ENCODE data around the gene RPL10.
A peak's percentile ranks its signal among the peaks of the same experiment; 100 is the strongest.

The RPL10 gene

DNA sequence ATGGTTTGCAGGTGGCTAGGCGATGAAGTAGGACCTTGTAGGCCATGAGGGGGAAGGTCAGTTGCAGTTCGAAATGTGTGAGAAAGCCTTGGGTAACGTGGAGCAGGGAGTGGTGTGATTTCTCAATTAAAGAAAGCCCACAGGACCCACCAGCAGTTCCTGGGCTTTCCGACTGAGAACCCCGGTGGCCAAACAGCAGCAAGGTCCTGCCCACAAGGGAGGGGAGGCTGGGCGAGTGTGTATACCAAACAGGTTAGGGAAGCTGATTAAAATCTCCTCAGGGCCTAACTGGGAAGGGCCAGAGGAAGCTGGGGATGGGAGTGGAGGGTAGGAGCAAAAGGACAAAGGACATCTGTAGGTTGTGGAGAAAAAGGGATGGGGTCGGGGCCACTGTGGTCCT, 32.7 kb downstream of the RPL10 start:
- no peak for DNase-seq (ENCODE audit: low spot score)

DNA sequence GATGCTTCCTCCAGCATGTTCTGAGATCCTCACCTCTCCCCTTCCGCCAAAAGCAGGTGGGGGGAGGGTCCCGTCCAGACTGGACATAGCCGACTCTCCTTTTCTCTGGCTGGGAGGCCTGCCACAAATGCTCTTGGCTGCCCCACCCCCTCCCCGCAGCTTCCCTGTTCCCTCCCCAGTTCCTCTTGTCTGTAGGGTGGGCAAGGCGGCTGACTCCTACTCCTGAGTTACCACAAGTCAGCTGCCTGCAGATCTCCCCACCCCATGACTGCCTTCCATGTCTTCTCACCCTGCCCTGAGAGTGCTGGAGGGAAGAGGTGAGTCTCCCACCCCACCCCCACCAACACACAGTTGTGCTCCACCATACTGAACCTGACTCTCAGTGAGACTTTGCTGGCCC, 33.2 kb downstream of the RPL10 start:
- DNase-seq (ENCODE audit: low spot score): no peak

DNA sequence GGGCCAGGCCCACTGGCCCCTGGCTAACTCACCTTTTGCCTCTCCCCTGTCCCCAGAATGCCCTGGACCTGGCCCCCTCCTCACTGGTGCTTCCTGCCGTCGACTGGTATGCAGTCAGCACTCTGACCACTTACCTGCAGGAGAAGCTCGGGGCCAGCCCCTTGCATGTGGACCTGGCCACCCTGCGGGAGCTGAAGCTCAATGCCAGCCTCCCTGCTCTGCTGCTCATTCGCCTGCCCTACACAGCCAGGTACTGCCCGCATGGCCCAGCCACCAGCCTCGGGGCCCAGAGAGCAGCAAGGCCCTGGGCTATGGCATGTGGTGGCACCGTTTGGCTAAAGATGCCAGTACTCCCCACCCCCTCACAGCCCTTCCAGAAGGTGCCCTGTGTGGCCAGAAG, 34.0 kb downstream of the RPL10 start:
- DNase-seq (ENCODE audit: low spot score): no peak

- DNase-seq (ENCODE audit: low spot score): no peak
These were observed 35.4 kb downstream of the RPL10 start for GRCh38 chrX:154433605-154434004.

- DNase-seq (ENCODE audit: low spot score): no peak
These were observed 36.4 kb downstream of the RPL10 start for GRCh38 chrX:154434394-154435168.

DNA sequence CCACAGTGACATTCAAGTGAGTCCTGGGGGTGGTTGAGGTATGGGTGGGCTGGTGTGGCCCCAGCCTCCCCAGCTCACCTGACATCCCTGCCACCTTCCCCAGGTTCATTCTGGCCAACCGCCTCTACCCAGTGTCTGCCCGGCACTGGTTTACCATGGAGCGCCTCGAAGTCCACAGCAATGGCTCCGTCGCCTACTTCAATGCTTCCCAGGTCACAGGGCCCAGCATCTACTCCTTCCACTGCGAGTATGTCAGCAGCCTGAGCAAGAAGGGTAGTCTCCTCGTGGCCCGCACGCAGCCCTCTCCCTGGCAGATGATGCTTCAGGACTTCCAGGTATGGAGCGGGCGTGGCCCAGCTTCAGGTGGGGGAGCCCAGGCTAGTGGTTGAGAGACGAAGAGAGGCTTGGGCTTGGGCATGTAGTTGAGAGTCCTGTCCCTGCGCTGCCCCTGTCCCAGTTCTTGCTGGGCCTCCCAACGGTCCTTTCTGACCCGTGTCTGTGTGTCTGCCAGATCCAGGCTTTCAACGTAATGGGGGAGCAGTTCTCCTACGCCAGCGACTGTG, 37.1 kb downstream of the RPL10 start:
- no peak for DNase-seq (ENCODE audit: low spot score)

DNA sequence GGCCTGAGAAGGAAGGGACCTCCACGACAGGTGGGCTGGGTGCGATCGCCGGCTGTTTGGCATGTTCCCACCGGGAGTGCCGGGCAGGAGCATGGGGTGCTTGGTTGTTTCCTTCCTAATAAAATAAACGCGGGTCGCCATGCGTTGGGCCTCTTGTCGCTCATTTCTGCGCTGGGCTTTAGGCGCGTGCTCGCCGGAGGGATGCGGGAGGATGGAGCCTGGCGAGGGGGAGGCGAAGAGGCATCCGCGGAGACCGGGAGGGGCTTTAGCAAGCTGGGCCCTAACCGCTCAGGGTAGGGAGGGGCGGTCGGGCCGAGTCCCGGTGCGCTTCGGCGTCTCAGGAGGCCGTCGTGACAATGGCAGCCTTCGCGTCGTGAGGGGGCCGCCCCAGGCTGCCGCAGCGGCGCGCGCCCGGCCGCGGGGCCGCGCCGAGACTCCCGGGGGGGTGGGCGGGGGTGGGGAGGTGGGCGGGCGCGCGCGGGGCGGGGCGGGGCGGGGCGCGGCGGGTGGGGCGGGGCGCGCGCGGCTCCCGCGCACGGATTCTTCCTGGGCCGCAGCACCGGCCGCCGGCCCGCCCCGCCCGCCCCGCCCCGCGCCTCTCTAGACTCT, 38.3 kb downstream of the RPL10 start:
- no peak for DNase-seq (ENCODE audit: low spot score)

DNA sequence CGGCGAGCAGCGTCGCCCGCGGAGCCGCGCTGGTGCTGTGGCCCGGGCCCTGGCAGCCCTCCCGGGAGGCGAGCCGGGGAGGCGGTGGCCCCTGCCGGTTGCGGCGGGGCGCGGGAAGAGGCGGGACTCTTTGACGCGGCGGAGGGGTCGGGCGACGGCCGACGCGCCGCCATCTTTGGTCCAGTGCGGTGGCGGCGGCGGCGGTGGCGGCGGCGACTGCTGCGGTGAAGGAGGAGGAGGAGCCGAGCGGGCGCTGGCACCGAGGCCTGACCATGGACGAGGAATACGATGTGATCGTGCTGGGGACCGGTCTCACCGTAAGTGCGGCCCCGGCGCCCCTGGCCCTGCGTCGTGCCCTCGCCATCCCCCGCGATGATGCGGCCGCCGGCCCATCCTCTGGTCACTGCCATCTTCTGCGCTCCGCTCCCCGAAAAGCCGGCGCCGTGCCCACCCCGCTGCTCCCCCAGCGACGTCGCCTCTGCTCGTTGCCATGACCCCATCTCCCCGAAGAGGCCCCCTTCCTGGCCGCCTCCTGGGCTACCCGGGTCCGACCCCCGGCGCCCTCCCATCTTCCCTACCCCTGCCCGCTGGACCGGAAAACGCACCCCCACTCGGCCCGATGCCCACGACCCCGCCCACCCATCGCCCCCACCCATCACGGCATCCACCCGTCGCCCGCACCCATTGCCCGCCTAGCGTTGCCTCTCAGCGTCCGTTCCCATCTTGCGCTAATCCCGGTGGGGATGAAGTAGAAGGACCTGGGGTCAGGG, 39.0 kb downstream of the RPL10 start, which contains the start of gene GDI1:
Gene GDI1, plus strand, starts transcription at position 172 of the 770 bp plus-strand sequence. Its CDS starts 101 bp downstream, at position 273.
- peak; percentile 62 for DNase-seq (ENCODE audit: low spot score)

- no peak for DNase-seq (ENCODE audit: low spot score)
These were observed 40.1 kb downstream of the RPL10 start for GRCh38 chrX:154437971-154438893.

GRCh38 chrX:154439841-154440240, 41.7 kb downstream of the RPL10 start:
- no peak for DNase-seq (ENCODE audit: low spot score)

DNA sequence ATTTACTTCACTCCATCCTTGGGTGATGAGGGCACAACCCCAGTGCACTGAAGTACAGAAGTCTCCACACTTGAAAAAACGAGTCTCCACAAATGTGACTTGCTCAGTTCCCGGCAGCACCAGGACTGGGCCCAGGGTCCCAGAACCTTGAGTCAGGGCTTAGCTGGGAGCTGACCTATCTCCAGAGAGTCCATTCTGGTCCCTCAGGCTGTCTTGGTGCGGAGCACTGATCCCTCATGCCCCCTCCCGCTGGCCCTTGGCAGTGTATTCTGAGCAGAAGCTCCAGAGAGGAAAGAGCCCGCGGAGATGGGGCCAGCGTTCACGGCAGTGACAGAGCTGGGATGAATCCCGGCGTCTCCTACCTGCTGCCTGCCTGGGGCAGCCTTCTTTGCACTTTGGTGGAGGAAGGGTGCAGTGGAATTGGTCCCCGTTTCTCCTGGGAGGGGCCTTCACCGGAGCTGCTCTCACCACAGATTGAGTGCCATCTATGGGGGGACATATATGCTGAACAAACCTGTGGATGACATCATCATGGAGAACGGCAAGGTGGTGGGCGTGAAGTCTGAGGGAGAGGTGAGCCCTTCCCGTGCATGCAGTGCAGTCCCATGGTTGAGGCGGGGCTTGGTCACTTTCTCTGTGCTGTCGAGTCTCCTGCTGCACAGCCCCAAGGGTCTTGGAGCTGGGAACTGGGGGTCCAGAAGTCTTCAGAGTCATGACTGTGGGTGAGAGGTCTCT, 42.6 kb downstream of the RPL10 start:
- no peak for DNase-seq (ENCODE audit: low spot score)

DNA sequence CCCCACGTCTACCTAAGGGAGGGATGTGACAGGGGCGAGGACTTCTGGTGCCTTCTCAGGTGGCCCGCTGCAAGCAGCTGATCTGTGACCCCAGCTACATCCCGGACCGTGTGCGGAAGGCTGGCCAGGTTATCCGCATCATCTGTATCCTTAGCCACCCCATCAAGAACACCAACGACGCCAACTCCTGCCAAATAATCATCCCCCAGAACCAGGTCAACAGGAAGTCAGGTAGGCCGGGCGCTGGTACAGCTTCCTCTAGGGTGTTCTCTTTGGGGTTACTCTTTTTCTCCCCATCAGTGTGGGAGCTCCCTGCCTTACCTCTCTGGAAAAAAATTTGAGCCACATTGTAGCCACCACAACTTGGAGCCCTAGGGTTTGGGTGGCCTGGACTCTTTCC, 43.4 kb downstream of the RPL10 start:
- DNase-seq (ENCODE audit: low spot score): no peak

DNA sequence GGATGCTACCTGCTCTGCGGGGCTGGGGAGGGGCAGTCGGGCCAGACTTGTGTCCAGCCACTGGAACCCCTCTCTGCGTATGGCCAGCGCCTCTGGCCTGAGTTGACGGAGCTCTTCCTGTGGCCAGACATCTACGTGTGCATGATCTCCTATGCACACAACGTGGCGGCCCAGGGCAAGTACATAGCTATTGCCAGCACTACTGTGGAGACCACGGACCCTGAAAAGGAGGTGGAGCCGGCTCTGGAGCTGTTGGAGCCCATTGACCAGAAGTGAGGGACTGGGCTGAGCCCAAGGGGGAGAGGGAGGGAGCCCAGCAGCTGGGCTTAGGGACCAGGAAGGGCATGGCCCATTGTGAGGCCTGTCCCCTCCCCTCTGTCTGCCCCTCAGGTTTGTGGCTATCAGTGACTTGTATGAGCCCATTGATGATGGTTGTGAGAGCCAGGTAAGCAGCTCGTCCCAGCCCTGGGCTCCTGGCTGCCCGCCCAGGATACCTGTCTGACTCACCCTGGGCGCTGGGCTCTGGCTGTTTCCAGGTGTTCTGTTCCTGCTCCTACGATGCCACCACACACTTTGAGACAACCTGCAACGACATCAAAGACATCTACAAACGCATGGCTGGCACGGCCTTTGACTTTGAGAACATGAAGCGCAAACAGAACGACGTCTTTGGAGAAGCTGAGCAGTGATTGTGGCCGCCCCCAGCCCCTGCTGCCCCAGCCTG, 44.0 kb downstream of the RPL10 start:
- peak; percentile 34 for DNase-seq (ENCODE audit: low spot score)

GRCh38 chrX:154443479-154443910, 45.3 kb downstream of the RPL10 start:
- no peak for DNase-seq (ENCODE audit: low spot score)

GRCh38 chrX:154443992-154444754, 46.0 kb downstream of the RPL10 start, which contains the start of gene FAM50A:
Gene FAM50A, plus strand, starts transcription at chrX:154444141. Its CDS starts 95 bp downstream, at chrX:154444236.
- DNase-seq (ENCODE audit: low spot score): peak; percentile 63

DNA sequence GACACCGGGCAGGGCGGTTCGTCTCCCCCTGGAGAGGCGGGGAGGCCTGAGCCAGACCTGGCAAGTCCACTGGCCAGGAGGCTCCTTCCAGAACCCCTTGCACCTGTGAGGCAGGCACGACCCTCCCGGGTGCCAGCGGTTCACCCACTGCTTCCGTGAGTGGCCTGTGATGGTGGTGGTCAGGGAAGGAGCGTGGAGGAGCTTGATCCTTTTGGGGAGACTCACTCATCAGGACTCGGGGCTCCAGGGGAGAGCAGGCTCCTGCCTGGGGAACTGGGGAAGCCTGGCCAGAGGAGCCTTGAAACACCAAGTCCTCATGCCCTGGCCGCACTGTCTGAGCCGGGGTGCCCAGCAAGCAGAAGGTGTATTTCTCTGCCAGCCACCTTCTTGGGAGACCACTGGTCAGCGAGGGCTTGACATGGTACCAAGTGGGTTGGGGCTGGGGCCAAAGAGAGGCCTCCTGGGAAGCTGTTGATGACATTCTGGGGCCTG, 46.6 kb downstream of the RPL10 start:
- no peak for DNase-seq (ENCODE audit: low spot score)

- no peak for DNase-seq (ENCODE audit: low spot score)
These were observed 47.6 kb downstream of the RPL10 start for GRCh38 chrX:154445776-154446175.

DNA sequence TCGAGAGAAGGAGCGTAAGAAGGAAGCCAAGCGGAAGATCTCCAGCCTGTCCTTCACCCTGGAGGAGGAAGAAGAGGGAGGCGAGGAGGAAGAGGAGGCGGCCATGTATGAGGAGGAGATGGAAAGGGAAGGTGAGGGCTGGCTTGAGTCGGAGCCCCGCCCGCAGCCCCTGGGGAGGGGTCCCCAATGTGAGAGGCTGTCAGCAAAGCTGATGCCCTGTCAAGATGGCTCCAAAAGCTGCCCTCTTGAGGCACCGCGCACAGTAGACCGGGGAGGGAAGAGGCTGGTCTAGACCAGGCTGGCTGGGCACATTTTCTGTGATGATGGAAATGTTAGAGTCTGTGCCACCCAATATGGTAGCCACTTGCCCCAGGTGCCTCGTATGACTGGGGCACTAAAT, 48.3 kb downstream of the RPL10 start:
- no peak for DNase-seq (ENCODE audit: low spot score)

GRCh38 chrX:154448484-154448883, 50.3 kb downstream of the RPL10 start:
- no peak for DNase-seq (ENCODE audit: low spot score)
